ENCODE measurements around the gene CUX1. TPM values are rescaled to one million over a fixed set of nuclear protein-coding genes. Genes with fewer than 3 reads are reported as not detected.

The CUX1 gene
- total RNA-seq, 1 experiment from 2014 or later = 53.5 TPM

GRCh38 chr7:102252366-102252982 lies 435.0 kb downstream of the CUX1 start:
- Histone ChIP-seq H2BK5ac (ENCODE audit: insufficient read length, low read length) (no peak overlapping the region), H3K18ac (ENCODE audit: insufficient read length, low read depth, low read length) (no peak overlapping the region), H3K56ac (ENCODE audit: insufficient read length, low read depth, low read length) (no peak overlapping the region), H3K4ac (ENCODE audit: low read depth, low read length) (no peak overlapping the region), H3K79me1 (ENCODE audit: insufficient read depth, low read depth, low read length, poor library complexity, severe bottlenecking) (no peaks in the 10 kb centered on the region), H3K23me2 (ENCODE audit: insufficient read length, low read depth, low read length, poor library complexity, severe bottlenecking) (no peaks in the 10 kb centered on the region), H3K4me1 (ENCODE audit: insufficient read depth, low read length) (no peaks in the 10 kb centered on the region; the same call in 1 of the 2 replicates), H3K27ac (ENCODE audit: insufficient read length, low read depth, low read length) (no peak overlapping the region), H4K91ac (ENCODE audit: insufficient read length, low read depth, low read length) (no peak overlapping the region), H3K14ac (ENCODE audit: insufficient read depth, low read length) (no peak overlapping the region), H3K23ac (ENCODE audit: insufficient read length, low read depth, low read length) (no peak overlapping the region), H3K4me2 (ENCODE audit: insufficient read depth, insufficient read length, low read length) (no peak overlapping the region), H2BK120ac (ENCODE audit: low read depth, low read length, poor library complexity, severe bottlenecking) (no peak overlapping the region), H3K79me2 (ENCODE audit: insufficient read depth, low read length) (no peaks in the 10 kb centered on the region), H2AFZ (ENCODE audit: low read length) (no peak overlapping the region), H4K8ac (replicated peaks; ENCODE audit: insufficient read length, low read depth, low read length) (no peak overlapping the region), H2AK5ac (ENCODE audit: insufficient read length, low read length) (no peak overlapping the region), H2BK15ac (ENCODE audit: low read depth, low read length) (no peak overlapping the region), H3K9ac (ENCODE audit: extremely low read depth, insufficient read length, low read length) (no peak overlapping the region), H4K5ac (ENCODE audit: insufficient read length, low read depth, low read length) (no peak overlapping the region), H3K27me3 (ENCODE audit: insufficient read depth, low read length) (no peaks in the 10 kb centered on the region), H3T11ph (ENCODE audit: low read length) (no peak overlapping the region), H3K9me3 (ENCODE audit: control insufficient read depth, low read depth, low read length) (no peaks in the 10 kb centered on the region), H2BK12ac (ENCODE audit: insufficient read length, low read depth, low read length) (no peak overlapping the region), H4K20me1 (ENCODE audit: control insufficient read depth, insufficient read depth, insufficient read length) (no peaks in the 10 kb centered on the region), H2BK20ac (ENCODE audit: low read depth, low read length, poor library complexity, severe bottlenecking) (no peak overlapping the region)
- peaks cover 2 to 15% (median 13%) of the 10 kb centered on the region in 3 experiments; a peak in 5 of 7 replicates for H3K36me3 Mint-ChIP-seq (ENCODE audit: insufficient read depth in 1 of 3, low read depth in 3 of 3)
- no peak overlapping the region; a peak in 2 of 7 replicates for H3K27ac Mint-ChIP-seq
- no peak for TF ChIP-seq CTCF (conservative IDR thresholded peaks at IDR 0.05)
- peaks cover 4 to 8% of the 10 kb centered on the region in 2 experiments; a peak in 2 of 4 replicates for H3K4me1 Mint-ChIP-seq
- no peak for DNase-seq
- WGBS (ENCODE audit: extremely low coverage, insufficient read length, low lambda C conversion rate) = no CpG with 5 or more reads among the region's 11 CpGs
- no peaks in the 10 kb centered on the region for H3K27me3 Mint-ChIP-seq (ENCODE audit: low read depth)
- H3K9me3 Mint-ChIP-seq = no peaks in the 10 kb centered on the region
- no peak overlapping the region for H3K4me3 Mint-ChIP-seq

Measured in H9 (cell line).